Measurements from ENCODE around the gene ESRRA.
A peak's percentile ranks its signal among the peaks of the same experiment; 100 is the strongest.

Gene ESRRA

GRCh38 chr11:64317961-64318765, 12.8 kb downstream of the ESRRA start, which contains the start of gene PRDX5:
TSS of gene PRDX5 (plus strand) at chr11:64318121. CDS start at chr11:64318216, 95 bp downstream.
- peak; percentile 54 for TF ChIP-seq CTCF (IDR thresholded peaks at IDR 0.05; ENCODE audit: borderline replicate concordance, control extremely low read depth, extremely low read depth, insufficient read depth, missing control alignments)
- DNase-seq (ENCODE audit: low spot score) = peak; percentile 97
- in situ Hi-C loops (cut with MboI; ENCODE audit: low sequenced_read_pairs, unreplicated experiment) = no loop called here

GRCh38 chr11:64318766-64319761, 13.7 kb downstream of the ESRRA start:
- DNase-seq (ENCODE audit: low spot score) = no peak
- no peak for TF ChIP-seq CTCF (IDR thresholded peaks at IDR 0.05; ENCODE audit: borderline replicate concordance, control extremely low read depth, extremely low read depth, insufficient read depth, missing control alignments)
- in situ Hi-C loops (cut with MboI; ENCODE audit: low sequenced_read_pairs, unreplicated experiment) = no loop called here

GRCh38 chr11:64320556-64320955, 15.2 kb downstream of the ESRRA start:
- TF ChIP-seq CTCF (IDR thresholded peaks at IDR 0.05; ENCODE audit: borderline replicate concordance, control extremely low read depth, extremely low read depth, insufficient read depth, missing control alignments) = no peak
- DNase-seq (ENCODE audit: low spot score) = no peak
- in situ Hi-C loops (cut with MboI; ENCODE audit: low sequenced_read_pairs, unreplicated experiment) = no loop called here

GRCh38 chr11:64321026-64321425, 15.7 kb downstream of the ESRRA start:
- DNase-seq (ENCODE audit: low spot score) = no peak
- TF ChIP-seq CTCF (IDR thresholded peaks at IDR 0.05; ENCODE audit: borderline replicate concordance, control extremely low read depth, extremely low read depth, insufficient read depth, missing control alignments) = no peak

GRCh38 chr11:64321533-64321932, 16.2 kb downstream of the ESRRA start:
- TF ChIP-seq CTCF (IDR thresholded peaks at IDR 0.05; ENCODE audit: borderline replicate concordance, control extremely low read depth, extremely low read depth, insufficient read depth, missing control alignments) = no peak
- in situ Hi-C loops (cut with MboI; ENCODE audit: low sequenced_read_pairs, unreplicated experiment) = no loop called here
- DNase-seq (ENCODE audit: low spot score) = no peak

More at GRCh38 chr11:64321026-64321425, 15.7 kb downstream of the ESRRA start:
- in situ Hi-C loops (cut with MboI; ENCODE audit: low sequenced_read_pairs, unreplicated experiment) = no loop called here

GRCh38 chr11:64322925-64323260, 17.6 kb downstream of the ESRRA start:
- no peak for DNase-seq (ENCODE audit: low spot score)
- no peak for TF ChIP-seq CTCF (IDR thresholded peaks at IDR 0.05; ENCODE audit: borderline replicate concordance, control extremely low read depth, extremely low read depth, insufficient read depth, missing control alignments)
- in situ Hi-C loops (cut with MboI; ENCODE audit: low sequenced_read_pairs, unreplicated experiment) = no loop called here
